ENCODE data around the gene NSD2.

The NSD2 gene

GRCh38 chr4:1987296-1987695, 116.1 kb downstream of the NSD2 start:
- no peak overlapping the region for H3K4me3 ChIP-seq (ENCODE audit: low read depth, low read length)
- no peak for DNase-seq (ENCODE audit: low read depth)
- TF ChIP-seq CTCF (IDR thresholded peaks at IDR 0.05; ENCODE audit: low read depth, low read length, missing control alignments): no peak

GRCh38 chr4:1987721-1988326, 116.6 kb downstream of the NSD2 start:
- DNase-seq (ENCODE audit: low read depth): no peak
- H3K4me3 ChIP-seq (ENCODE audit: low read depth, low read length): no peak overlapping the region

GRCh38 chr4:1988327-1988724, 117.1 kb downstream of the NSD2 start:
- DNase-seq (ENCODE audit: low read depth): no peak
- TF ChIP-seq CTCF (IDR thresholded peaks at IDR 0.05; ENCODE audit: low read depth, low read length, missing control alignments): no peak
- H3K4me3 ChIP-seq (ENCODE audit: low read depth, low read length): no peak overlapping the region

More at GRCh38 chr4:1987721-1988326, 116.6 kb downstream of the NSD2 start:
- TF ChIP-seq CTCF (IDR thresholded peaks at IDR 0.05; ENCODE audit: low read depth, low read length, missing control alignments): no peak

GRCh38 chr4:1989533-1990347, 118.5 kb downstream of the NSD2 start:
- TF ChIP-seq CTCF (IDR thresholded peaks at IDR 0.05; ENCODE audit: low read depth, low read length, missing control alignments): no peak
- H3K4me3 ChIP-seq (ENCODE audit: low read depth, low read length): no peak overlapping the region
- no peak for DNase-seq (ENCODE audit: low read depth)

GRCh38 chr4:1990348-1990645, 119.1 kb downstream of the NSD2 start:
- TF ChIP-seq CTCF (IDR thresholded peaks at IDR 0.05; ENCODE audit: low read depth, low read length, missing control alignments): no peak
- DNase-seq (ENCODE audit: low read depth): no peak
- H3K4me3 ChIP-seq (ENCODE audit: low read depth, low read length): no peak overlapping the region

GRCh38 chr4:1990676-1991075, 119.5 kb downstream of the NSD2 start:
- no peak for DNase-seq (ENCODE audit: low read depth)
- H3K4me3 ChIP-seq (ENCODE audit: low read depth, low read length): no peak overlapping the region
- TF ChIP-seq CTCF (IDR thresholded peaks at IDR 0.05; ENCODE audit: low read depth, low read length, missing control alignments): no peak

- no peak for DNase-seq (ENCODE audit: low read depth)
- TF ChIP-seq CTCF (IDR thresholded peaks at IDR 0.05; ENCODE audit: low read depth, low read length, missing control alignments): no peak
Observed at GRCh38 chr4:1991087-1991486, 119.9 kb downstream of the NSD2 start.

More at GRCh38 chr4:1991087-1991486, 119.9 kb downstream of the NSD2 start:
- H3K4me3 ChIP-seq (ENCODE audit: low read depth, low read length): no peak overlapping the region

All from GM12864 (cell line).